Activated naive CD4-positive, alpha-beta T cell treated with Interleukin-2 at 50 U/mL for 16 hours (primary cell): ENCODE results near the gene KCNK4.
"Not testable (repeated sequence)": the region's sequence is repeated elsewhere in the genome, so short reads cannot be mapped to it uniquely, and the experiment has no call there.

Experiments used
- DNase-seq: peaks from one replicate; pipeline ENCODE4 v3.0.0-alpha.2; 2020

KCNK4 gene

GRCh38 chr11:64292460-64293254, 1.6 kb downstream of the KCNK4 start:
- no peak for DNase-seq

GRCh38 chr11:64294774-64295173, 3.7 kb downstream of the KCNK4 start:
- DNase-seq, result no peak

GRCh38 chr11:64295760-64296159, 4.7 kb downstream of the KCNK4 start:
- no peak for DNase-seq

DNA sequence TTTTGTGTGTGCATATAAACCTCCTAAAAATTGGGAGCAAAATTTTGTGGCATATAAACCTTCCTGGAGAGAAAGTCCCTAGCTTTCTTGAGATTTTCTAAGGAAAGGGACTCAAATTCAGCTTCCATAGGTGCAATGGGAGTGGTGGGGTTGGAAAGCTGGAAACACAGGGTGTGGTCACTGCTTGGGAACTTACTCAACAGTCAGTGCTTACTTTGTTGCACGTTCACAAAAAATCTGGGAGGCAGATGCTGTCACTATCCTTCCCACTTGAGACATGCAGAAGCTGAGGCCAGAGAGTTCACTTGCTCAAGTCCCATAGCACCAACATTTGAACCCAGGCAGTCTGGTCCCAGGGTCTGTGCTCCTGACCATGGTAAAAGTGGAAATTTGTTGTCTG, 5.1 kb downstream of the KCNK4 start:
- no peak for DNase-seq

GRCh38 chr11:64296830-64297698, 6.0 kb downstream of the KCNK4 start:
- DNase-seq, result no peak

GRCh38 chr11:64297699-64298358, 6.7 kb downstream of the KCNK4 start:
- no peak for DNase-seq

DNA sequence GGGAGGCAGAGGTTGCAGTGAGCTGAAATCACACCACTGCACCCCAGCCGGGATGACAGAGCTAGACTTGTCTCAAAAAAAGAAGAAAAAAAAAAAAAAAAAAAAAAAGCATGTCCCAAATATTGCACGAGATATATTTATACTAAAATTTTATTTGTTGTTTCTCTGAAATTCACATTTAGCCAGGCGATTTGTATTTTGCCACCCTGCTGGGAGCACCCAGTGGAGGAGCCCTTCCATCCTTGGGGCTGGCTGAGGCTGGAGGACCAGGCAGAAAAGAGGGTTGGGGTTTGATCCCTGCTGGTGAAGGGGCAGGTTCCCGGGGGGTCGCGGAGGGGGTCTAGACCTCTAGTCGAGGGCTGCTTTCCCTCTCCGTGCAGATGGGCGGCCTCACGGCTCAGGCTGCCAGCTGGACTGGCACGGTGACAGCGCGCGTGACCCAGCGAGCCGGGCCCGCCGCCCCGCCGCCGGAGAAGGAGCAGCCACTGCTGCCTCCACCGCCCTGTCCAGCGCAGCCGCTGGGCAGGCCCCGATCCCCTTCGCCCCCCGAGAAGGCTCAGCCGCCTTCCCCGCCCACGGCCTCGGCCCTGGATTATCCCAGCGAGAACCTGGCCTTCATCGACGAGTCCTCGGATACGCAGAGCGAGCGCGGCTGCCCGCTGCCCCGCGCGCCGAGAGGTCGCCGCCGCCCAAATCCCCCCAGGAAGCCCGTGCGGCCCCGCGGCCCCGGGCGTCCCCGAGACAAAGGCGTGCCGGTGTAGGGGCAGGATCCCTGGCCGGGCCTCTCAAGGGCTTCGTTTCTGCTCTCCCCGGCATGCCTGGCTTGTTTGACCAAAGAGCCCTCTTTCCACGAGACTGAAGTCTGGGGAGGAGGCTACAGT, 8.1 kb downstream of the KCNK4 start:
- DNase-seq, result no peak

DNA sequence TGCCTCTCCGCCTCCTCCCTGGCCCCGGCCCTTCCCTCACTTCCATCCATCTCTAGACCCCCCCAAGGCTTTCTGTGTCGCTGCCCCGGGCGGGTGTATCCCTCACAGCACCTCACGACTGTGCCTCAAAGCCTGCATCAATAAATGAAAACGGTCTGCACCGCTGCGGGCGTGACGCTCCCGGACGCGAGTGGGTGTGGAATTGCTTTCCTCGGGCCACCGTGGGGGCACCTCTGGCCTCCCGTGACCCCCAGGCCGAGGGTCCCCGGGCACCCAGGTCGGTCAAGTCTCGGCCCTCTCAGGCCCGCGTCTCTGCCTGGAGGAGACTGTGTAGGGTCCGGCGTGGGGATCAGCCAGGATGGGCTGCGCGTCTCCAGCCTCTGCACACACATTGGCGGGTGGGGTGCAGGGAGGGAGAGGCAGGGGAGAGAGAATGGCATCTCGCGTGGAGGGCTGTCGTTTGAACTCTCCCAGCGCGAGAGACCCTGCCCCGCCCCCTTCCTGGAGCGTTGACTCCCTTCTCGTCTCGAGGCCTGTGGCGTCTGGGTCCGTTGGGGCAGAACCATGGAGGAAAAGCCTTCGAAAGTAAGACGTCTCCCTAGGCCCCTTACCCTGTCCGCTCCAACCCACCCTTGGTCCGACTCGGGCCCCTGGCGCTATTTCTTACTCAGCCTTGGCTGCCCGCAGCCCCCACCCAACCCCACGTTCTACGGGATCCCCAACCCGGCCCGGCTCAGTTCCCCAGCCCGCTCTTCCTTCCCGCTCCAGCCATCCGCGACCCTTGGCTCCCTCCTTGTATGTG, 8.9 kb downstream of the KCNK4 start, which contains the start of gene CATSPERZ:
Gene CATSPERZ, plus strand, starts transcription at position 512 of the 802 bp plus-strand sequence. Its CDS starts 53 bp downstream, at position 565.
- peak; percentile 26 for DNase-seq

GRCh38 chr11:64303109-64304031, 12.3 kb downstream of the KCNK4 start:
- no peak for DNase-seq

DNA sequence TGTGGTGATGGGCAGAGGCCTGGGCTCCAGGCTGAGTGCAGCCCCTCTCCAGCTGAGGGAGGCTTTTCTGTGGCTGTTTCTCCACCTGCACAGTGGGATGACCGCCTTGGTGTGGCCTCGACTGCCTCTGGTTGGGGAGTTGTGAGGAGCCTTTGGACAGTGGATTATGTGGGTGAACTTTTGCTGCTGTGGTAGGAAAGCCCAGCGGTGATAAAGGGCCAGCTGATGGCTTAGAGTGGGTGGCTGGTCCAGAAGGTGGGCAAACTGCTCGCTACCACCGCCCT, 12.9 kb downstream of the KCNK4 start:
- DNase-seq, result no peak

DNA sequence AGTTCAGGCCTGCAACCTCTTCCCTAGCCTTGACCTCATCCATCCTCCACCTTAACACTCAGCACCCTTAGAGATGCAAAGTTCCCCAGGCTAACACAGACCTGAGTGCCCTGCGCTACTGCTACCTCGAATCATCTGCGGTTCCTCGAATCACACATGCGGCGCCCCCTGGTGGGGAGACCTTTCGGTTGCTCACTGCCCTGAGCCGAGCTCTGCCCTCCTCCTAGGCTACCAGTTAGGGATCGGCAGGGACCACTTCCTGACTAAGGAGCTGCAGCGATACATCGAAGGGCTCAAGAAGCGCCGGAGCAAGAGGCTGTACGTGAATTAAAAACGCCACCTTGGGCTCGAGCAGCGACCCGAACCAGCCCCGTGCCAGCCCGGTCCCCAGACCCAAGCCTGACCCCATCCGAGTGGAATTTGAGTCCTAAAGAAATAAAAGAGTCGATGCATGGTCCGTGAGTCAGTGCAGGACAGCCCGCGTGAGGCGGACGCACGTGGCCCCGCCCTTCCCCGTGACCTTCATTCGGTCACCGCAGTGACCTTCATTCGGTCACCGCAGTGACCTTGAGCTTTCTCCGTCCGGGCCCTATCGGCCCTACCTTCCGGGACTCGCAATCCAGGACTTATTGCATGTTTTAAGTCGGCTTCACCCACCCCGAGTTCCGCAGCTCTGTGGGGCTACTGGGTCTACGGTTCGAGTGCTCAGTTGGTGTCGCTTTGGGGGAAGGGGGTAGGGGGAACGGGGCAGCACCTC, 13.4 kb downstream of the KCNK4 start:
- peak; percentile 93 for DNase-seq

DNA sequence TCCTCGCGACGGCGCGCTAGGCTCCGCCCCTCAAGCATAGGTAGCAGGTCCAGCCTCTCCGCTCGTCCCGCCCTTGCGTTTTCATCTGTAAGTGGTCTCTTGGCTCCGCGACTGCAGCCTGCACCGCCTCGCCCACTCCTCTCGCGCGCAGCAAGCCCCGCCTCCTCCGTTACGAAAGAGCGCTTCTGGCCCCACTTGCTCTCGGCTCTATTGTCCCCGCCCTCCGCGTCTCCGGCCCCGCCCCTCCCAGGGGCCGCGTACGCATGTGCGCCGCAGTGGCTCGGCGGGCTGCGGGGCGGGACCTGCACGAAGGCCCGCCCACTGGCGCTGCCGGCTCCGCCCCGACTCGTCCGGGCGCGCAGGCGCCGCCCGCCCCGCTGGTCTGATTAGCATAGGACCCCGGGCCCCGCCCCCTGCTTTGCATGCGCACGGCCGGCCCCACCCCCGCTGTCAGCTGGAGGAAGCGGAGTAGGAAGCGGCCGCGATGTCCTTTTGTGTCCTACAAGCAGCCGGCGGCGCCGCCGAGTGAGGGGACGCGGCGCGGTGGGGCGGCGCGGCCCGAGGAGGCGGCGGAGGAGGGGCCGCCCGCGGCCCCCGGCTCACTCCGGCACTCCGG, 14.1 kb downstream of the KCNK4 start, which contains the start of gene ESRRA:
Gene ESRRA, plus strand, starts transcription at position 450 of the 616 bp plus-strand sequence. CDS start 1,656 bp downstream, outside the sequence.
- DNase-seq, result peak; percentile 99

GRCh38 chr11:64305691-64306562, 14.8 kb downstream of the KCNK4 start:
- DNase-seq, result peak; percentile 76

DNA sequence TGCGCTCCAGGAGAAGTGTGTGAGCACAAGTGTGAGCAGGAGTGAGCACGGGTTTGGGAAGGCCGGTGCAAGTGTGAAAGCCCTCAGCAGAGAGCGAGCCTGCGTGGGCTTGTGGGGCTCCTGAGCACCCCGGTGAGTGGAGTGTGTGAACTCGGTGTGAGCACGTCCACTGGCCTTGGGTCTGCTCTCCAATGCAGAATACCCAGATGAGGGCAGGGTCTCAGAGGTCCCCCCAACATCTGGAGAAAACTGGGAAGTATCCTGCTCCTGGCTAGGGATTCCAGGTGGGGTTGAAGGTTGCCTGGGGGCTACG, 15.4 kb downstream of the KCNK4 start:
- DNase-seq, result no peak

DNA sequence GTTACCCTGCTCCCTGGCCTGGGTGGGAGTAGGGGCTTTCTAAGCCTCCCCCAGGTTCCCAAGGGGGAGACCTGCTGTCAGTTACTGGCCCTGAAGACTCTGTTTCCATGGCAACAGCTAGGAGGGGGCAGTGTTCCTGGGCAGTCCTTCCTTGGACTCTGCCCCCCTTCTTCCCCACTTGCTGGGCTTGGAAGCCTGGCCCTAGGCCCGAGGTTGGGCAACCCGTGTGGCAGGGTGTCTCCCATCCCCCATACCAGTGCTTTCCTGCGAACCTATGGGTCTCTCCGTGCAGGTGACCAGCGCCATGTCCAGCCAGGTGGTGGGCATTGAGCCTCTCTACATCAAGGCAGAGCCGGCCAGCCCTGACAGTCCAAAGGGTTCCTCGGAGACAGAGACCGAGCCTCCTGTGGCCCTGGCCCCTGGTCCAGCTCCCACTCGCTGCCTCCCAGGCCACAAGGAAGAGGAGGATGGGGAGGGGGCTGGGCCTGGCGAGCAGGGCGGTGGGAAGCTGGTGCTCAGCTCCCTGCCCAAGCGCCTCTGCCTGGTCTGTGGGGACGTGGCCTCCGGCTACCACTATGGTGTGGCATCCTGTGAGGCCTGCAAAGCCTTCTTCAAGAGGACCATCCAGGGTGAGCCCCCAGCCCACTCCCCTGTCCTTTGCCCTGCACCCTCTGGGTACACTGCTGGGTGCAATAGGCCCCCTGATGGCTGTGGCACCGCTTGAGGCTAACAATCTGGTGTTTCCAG, 15.9 kb downstream of the KCNK4 start:
- no peak for DNase-seq

DNA sequence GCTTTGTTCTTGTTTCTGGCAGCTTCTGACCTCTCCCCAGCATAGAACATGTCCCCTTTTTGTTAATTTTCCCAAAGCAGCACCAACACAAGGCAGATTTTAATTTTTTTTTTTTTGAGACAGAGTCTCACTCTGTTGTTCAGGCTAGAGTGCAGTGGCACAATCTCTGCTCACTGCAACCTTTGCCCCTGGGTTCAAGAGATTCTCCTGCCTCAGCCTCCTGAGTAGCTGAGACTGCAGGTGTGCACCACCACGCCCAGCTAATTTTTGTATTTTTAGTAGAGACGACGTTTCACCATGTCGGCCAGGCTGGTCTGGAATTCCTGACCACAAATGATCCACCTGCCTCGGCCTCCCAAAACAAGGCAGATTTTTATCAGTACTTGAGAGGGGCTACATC, 16.7 kb downstream of the KCNK4 start:
- not testable (repeated sequence) for DNase-seq

- DNase-seq, result no peak
Measured at GRCh38 chr11:64312947-64313346, 21.8 kb downstream of the KCNK4 start.
